GM18507 (cell line): ENCODE measurements around the gene ERAP2.

Experiments
- DNase-seq: peaks from one replicate; pipeline ENCODE4 v3.0.0; 2011; ENCODE audit warnings: low read depth; ENCODE audit not compliant: insufficient read length; ENCODE audit errors: extremely low spot score
- FAIRE-seq: peaks from 2 replicates; lab custom pipeline; 2011; peaks lifted over from hg19 to GRCh38; lab: Jason Lieb, UNC

Gene ERAP2

GRCh38 chr5:96945144-96945897, 69.0 kb downstream of the ERAP2 start:
- DNase-seq: no peak
- FAIRE-seq: no peak

- DNase-seq (no peak), FAIRE-seq (peak; percentile 24)
These were observed 70.1 kb downstream of the ERAP2 start for GRCh38 chr5:96946381-96946780.

GRCh38 chr5:96952118-96952750, 75.9 kb downstream of the ERAP2 start:
- DNase-seq (no peak), FAIRE-seq (no peak)

GRCh38 chr5:96952974-96953730, 76.9 kb downstream of the ERAP2 start:
- peak; percentile 5 for FAIRE-seq
- no peak for DNase-seq

GRCh38 chr5:96957254-96958049, 81.2 kb downstream of the ERAP2 start:
- no peak for DNase-seq
- peak; percentile 92 for FAIRE-seq

GRCh38 chr5:96958977-96959376, 82.7 kb downstream of the ERAP2 start:
- FAIRE-seq (peak; percentile 56), DNase-seq (no peak)

- FAIRE-seq: peak; percentile 97
These were observed 84.8 kb downstream of the ERAP2 start for GRCh38 chr5:96961053-96961452.

GRCh38 chr5:96962540-96962991, 86.3 kb downstream of the ERAP2 start:
- FAIRE-seq (peak; percentile 70), DNase-seq (no peak)

More at GRCh38 chr5:96961053-96961452, 84.8 kb downstream of the ERAP2 start:
- peak; percentile 32 for DNase-seq

- no peak for DNase-seq
- FAIRE-seq: peak; percentile 79
These were observed 87.0 kb downstream of the ERAP2 start for GRCh38 chr5:96963267-96963666.

- FAIRE-seq (no peak), DNase-seq (no peak)
These were observed 90.5 kb downstream of the ERAP2 start for GRCh38 chr5:96966801-96967200.

- DNase-seq (no peak), FAIRE-seq (no peak)
These were observed 91.1 kb downstream of the ERAP2 start for GRCh38 chr5:96967400-96967799.

- DNase-seq (no peak), FAIRE-seq (peak; percentile 12)
These were observed 91.8 kb downstream of the ERAP2 start for GRCh38 chr5:96968074-96968473.

GRCh38 chr5:96968614-96969013, 92.3 kb downstream of the ERAP2 start:
- FAIRE-seq: peak; percentile 55
- DNase-seq: no peak
